ENCODE data around the gene HOXB9. TPM values are rescaled to one million over a fixed set of nuclear protein-coding genes. Genes with fewer than 3 reads are reported as not detected.

The HOXB9 gene
- total RNA-seq, 3 donors from 2014 or later (not counting 1 experiment from before 2014, with no cell fraction given) = 0.12 to 1.0 (median 0.18) TPM

DNA sequence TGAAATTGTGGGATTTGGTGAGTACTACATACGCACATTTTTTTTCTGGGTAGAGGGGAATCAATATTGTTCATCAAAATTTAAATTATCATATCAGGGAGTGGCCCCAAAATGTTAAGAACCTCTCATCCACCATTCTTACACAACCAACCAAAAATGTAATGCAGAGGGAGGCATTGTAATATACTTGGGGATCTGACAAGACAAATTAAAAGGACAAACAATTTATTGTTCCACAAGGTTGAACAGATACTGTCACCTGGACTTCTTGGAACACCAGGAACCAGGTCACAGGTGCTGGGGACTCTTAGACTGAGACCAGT is 14.7 kb upstream of the HOXB9 start:
- ATAC-seq (no peak), DNase-seq (no peak)
- WGBS (ENCODE audit: insufficient coverage) = no CpG with 5 or more reads among the region's 1 CpG
- peaks cover 6% of the 10 kb centered on the region for H3K36me3 Mint-ChIP-seq
- H3K27me3 ChIP-seq (ENCODE audit: control insufficient read depth, insufficient read depth, low read length) = peaks cover 42% of the 10 kb centered on the region
- no peaks in the 10 kb centered on the region for H3K36me3 ChIP-seq (ENCODE audit: control insufficient read depth, insufficient read depth, low read length)
- H3K27ac ChIP-seq (ENCODE audit: low read length) = no peak overlapping the region
- intact Hi-C loops (cut with micrococcal nuclease) = no loop called here
- H3K4me1 Mint-ChIP-seq = peaks cover 9 to 20% of the 10 kb centered on the region in 2 donors
- H3K4me1 ChIP-seq (ENCODE audit: control insufficient read depth, insufficient read depth, low read length) = peaks cover 9% of the 10 kb centered on the region
- no peaks in the 10 kb centered on the region for H3K9me3 Mint-ChIP-seq
- TF ChIP-seq, protein P1, sequence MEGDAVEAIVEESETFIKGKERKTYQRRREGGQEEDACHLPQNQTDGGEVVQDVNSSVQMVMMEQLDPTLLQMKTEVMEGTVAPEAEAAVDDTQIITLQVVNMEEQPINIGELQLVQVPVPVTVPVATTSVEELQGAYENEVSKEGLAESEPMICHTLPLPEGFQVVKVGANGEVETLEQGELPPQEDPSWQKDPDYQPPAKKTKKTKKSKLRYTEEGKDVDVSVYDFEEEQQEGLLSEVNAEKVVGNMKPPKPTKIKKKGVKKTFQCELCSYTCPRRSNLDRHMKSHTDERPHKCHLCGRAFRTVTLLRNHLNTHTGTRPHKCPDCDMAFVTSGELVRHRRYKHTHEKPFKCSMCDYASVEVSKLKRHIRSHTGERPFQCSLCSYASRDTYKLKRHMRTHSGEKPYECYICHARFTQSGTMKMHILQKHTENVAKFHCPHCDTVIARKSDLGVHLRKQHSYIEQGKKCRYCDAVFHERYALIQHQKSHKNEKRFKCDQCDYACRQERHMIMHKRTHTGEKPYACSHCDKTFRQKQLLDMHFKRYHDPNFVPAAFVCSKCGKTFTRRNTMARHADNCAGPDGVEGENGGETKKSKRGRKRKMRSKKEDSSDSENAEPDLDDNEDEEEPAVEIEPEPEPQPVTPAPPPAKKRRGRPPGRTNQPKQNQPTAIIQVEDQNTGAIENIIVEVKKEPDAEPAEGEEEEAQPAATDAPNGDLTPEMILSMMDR (IDR thresholded peaks at IDR 0.05) = no peak
- no peaks in the 10 kb centered on the region for H3K9me3 ChIP-seq (ENCODE audit: control insufficient read depth, insufficient read depth, low read length)
- no peak overlapping the region for H3K4me3 Mint-ChIP-seq
- H3K4me3 ChIP-seq (ENCODE audit: low read length) = no peak overlapping the region
- H3K27ac Mint-ChIP-seq = no peak overlapping the region
- H3K27me3 Mint-ChIP-seq (ENCODE audit: low read depth in 2 of 2) = peaks cover 78 to 97% of the 10 kb centered on the region in 2 donors

DNA sequence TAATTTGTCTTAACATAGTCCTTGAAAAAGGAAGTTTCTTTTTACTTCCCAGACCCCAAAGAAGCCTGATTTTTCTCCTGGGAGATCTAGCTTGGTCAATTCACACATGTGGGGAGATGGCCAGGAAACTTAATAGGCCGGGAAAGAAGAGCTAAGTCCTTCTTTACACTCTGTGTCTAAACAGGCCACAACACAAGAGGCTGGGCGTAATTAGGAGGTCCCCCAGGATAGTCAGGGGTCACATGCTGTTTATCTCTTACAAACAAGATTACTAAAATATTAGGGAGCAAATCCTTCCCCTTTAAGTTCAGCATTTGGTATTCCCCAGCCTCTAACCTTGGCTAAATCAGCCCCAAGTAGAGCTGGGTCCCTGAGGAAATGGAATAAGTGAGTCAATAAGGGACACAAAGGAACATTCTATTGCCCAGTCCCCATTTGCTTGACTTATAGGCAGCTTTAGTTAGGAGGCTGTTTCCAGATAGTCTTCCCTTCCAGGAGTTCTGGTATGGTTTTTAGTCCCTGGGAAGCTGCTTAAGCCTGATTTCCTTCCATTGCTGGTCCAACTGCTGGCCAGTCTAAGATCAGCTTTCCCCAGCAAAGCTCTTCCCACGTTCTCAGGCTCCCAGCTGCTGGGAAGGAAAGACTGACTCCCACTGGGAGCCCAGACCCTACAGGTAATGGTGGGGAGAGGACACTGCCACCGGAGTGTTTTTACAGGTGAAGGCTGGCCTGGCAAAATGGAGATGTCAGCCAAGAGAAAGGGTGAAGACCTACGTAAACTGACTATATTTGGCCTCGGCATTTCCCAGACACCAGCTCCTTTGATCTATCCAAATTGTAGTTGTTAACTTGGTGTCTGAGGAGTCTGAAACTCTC is 14.1 kb upstream of the HOXB9 start:
- ATAC-seq = no peak
- intact Hi-C loops (cut with micrococcal nuclease) = no loop called here
- WGBS (ENCODE audit: insufficient coverage) = 93% methylated on average over 6 of the region's 6 CpGs
- no peaks in the 10 kb centered on the region for H3K9me3 Mint-ChIP-seq
- Histone ChIP-seq H3K4me3 (ENCODE audit: low read length) (no peak overlapping the region), H3K36me3 (ENCODE audit: control insufficient read depth, insufficient read depth, low read length) (no peaks in the 10 kb centered on the region), H3K27ac (ENCODE audit: low read length) (no peak overlapping the region), H3K9me3 (ENCODE audit: control insufficient read depth, insufficient read depth, low read length) (no peaks in the 10 kb centered on the region), H3K4me1 (ENCODE audit: control insufficient read depth, insufficient read depth, low read length) (peaks cover 6% of the 10 kb centered on the region), H3K27me3 (ENCODE audit: control insufficient read depth, insufficient read depth, low read length) (peaks cover 42% of the 10 kb centered on the region)
- peaks cover 78 to 97% of the 10 kb centered on the region in 2 donors for H3K27me3 Mint-ChIP-seq (ENCODE audit: low read depth in 2 of 2)
- TF ChIP-seq, protein P1 (IDR thresholded peaks at IDR 0.05) = no peak
- H3K27ac Mint-ChIP-seq = no peak overlapping the region
- peaks cover 6% of the 10 kb centered on the region for H3K36me3 Mint-ChIP-seq
- peaks cover 9 to 19% of the 10 kb centered on the region in 2 donors for H3K4me1 Mint-ChIP-seq
- DNase-seq = no peak
- H3K4me3 Mint-ChIP-seq = no peak overlapping the region

DNA sequence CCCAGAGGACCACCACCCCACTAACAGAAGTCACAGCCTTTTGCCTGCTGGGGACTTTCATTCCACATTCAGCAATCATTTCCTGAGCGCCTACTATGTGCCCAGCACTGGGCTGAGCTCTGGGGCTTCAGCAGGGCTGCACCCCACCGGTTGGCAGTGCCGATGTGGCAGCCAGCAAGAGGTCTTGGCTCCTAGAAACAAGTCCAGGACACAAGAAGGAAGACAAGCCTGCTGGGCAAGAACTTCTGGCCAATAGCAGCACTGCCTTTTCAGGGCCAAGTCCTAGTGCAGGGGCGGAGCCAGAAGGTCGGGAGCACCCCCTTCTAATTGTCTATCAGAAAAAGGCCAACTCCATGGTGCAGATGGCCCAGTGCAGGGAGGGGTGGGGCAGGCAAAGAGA is 13.0 kb upstream of the HOXB9 start:
- H3K27ac Mint-ChIP-seq = no peak overlapping the region
- H3K36me3 Mint-ChIP-seq = peaks cover 6% of the 10 kb centered on the region

More for the DNA sequence above, 13.0 kb upstream of the HOXB9 start:
- Mint-ChIP-seq H3K27me3 (ENCODE audit: low read depth in 2 of 2) (peaks cover 79 to 96% of the 10 kb centered on the region in 2 donors), H3K4me1 (peaks cover 9 to 19% of the 10 kb centered on the region in 2 donors), H3K4me3 (no peak overlapping the region), H3K9me3 (no peaks in the 10 kb centered on the region)
- H3K4me1 ChIP-seq (ENCODE audit: control insufficient read depth, insufficient read depth, low read length) = peaks cover 9% of the 10 kb centered on the region
- peaks cover 44% of the 10 kb centered on the region for H3K27me3 ChIP-seq (ENCODE audit: control insufficient read depth, insufficient read depth, low read length)
- DNase-seq (no peak), ATAC-seq (no peak)
- H3K4me3 ChIP-seq (ENCODE audit: low read length) = no peak overlapping the region
- TF ChIP-seq, protein P1 (IDR thresholded peaks at IDR 0.05) = no peak
- WGBS (ENCODE audit: insufficient coverage) = 87% methylated on average over 5 of the region's 5 CpGs
- intact Hi-C loops (cut with micrococcal nuclease) = no loop called here
- H3K36me3 ChIP-seq (ENCODE audit: control insufficient read depth, insufficient read depth, low read length) = no peaks in the 10 kb centered on the region
- no peak overlapping the region for H3K27ac ChIP-seq (ENCODE audit: low read length)
- H3K9me3 ChIP-seq (ENCODE audit: control insufficient read depth, insufficient read depth, low read length) = no peaks in the 10 kb centered on the region

Measured in natural killer cell (primary cell).